ENCODE data around the gene PRIMPOL. TPM values are rescaled to one million over a fixed set of nuclear protein-coding genes. Genes with fewer than 3 reads are reported as not detected.
"Not testable (repeated sequence)": the region's sequence is repeated elsewhere in the genome, so short reads cannot be mapped to it uniquely, and the experiment has no call there.

Gene PRIMPOL
- total and polyA plus RNA-seq, 12 donors: 7.5 to 66.2 (median 12.3) TPM

DNA sequence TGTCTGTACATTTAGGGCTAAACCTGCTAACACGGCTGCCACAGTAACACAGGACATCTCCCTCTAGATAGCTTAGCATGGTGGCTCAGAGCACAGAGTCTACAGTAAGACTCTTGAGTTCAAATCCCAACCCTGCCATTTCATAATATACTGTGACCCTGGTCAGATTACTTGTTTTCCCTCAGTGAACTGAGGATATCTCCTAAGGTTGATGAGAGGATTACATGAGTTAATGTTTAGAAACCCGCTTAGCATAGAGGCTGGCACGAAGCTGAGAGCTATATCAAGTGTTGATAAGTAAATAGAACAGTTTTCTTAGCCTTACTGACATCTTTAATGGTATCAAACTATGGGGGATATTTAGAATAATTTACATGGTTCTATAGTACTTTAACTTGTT is 37.5 kb upstream of the PRIMPOL start:
- intact Hi-C loops (cut with DNase I): no loop called here
- DNase-seq: no peak
- TF ChIP-seq POLR2A (IDR thresholded peaks at IDR 0.05): no peak
- TF ChIP-seq, protein P1, sequence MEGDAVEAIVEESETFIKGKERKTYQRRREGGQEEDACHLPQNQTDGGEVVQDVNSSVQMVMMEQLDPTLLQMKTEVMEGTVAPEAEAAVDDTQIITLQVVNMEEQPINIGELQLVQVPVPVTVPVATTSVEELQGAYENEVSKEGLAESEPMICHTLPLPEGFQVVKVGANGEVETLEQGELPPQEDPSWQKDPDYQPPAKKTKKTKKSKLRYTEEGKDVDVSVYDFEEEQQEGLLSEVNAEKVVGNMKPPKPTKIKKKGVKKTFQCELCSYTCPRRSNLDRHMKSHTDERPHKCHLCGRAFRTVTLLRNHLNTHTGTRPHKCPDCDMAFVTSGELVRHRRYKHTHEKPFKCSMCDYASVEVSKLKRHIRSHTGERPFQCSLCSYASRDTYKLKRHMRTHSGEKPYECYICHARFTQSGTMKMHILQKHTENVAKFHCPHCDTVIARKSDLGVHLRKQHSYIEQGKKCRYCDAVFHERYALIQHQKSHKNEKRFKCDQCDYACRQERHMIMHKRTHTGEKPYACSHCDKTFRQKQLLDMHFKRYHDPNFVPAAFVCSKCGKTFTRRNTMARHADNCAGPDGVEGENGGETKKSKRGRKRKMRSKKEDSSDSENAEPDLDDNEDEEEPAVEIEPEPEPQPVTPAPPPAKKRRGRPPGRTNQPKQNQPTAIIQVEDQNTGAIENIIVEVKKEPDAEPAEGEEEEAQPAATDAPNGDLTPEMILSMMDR (IDR thresholded peaks at IDR 0.05): no peak
- no peak overlapping the region for H3K4me3 ChIP-seq
- H3K36me3 ChIP-seq (replicated peaks in 1 of 2): no peaks in the 10 kb centered on the region
- 86 to 93% (median 92%) methylated on average over 3 of the region's 3 CpGs for WGBS, 4 donors
- no peak overlapping the region for H3K27ac ChIP-seq
- no peaks in the 10 kb centered on the region for H3K27me3 ChIP-seq
- no peaks in the 10 kb centered on the region for H3K9me3 ChIP-seq (replicated peaks in 1 of 3)
- H3K4me1 ChIP-seq (replicated peaks in 1 of 2): no peaks in the 10 kb centered on the region

DNA sequence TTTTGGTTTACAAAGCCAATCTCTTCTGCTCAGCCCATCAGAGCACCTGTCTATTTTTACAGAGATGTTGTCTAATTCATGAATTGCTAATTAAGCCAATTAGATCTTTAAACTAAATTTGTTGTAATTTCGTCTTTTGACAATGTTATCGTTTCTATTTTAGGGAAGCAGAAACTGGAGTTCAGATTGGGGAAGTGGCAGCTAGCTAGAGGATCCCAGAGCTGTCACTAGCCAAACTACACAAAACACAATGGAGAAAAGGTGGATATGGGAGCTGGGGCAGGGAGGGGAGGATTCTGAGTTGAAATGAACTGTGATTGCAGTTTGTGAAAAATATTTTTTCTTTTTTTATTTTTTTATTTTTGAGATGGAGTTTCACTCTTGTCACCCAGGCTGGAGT is 36.1 kb upstream of the PRIMPOL start:
- DNase-seq: no peak
- H3K4me3 ChIP-seq: no peak overlapping the region
- TF ChIP-seq, protein P1 (IDR thresholded peaks at IDR 0.05): no peak
- TF ChIP-seq POLR2A (IDR thresholded peaks at IDR 0.05): no peak
- intact Hi-C loops (cut with DNase I): no loop called here
- H3K4me1 ChIP-seq (replicated peaks in 1 of 2): no peaks in the 10 kb centered on the region
- H3K9me3 ChIP-seq (replicated peaks in 1 of 3): no peaks in the 10 kb centered on the region
- H3K36me3 ChIP-seq (replicated peaks in 1 of 2): no peaks in the 10 kb centered on the region
- 69 to 87% (median 76%) methylated on average over 2 of the region's 2 CpGs for WGBS, 4 donors
- H3K27me3 ChIP-seq: no peaks in the 10 kb centered on the region
- H3K27ac ChIP-seq: no peak overlapping the region

DNA sequence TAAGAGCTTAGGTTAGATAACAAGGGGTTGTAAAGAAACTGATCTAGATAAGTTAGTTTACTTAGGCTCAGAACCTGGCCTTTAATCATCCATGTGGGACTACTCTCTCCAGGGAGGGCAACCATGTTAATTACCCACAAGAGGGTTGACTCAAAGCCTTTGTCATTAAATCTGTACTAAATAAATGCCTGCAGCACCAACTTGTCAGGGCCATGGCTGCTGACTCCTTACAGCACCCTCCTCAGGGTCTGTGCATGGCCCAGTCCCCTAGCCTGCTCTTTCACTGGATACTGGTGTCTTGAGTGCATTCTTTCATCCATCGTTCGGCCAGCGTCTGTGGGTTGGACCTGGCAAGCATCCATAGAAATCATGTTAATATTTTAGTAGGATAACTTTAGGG is 35.0 kb upstream of the PRIMPOL start:
- WGBS, 4 donors: 93 to 100% (median 96%) methylated on average over 3 of the region's 3 CpGs
- TF ChIP-seq POLR2A (IDR thresholded peaks at IDR 0.05): no peak
- TF ChIP-seq, protein P1 (IDR thresholded peaks at IDR 0.05): no peak

DNA sequence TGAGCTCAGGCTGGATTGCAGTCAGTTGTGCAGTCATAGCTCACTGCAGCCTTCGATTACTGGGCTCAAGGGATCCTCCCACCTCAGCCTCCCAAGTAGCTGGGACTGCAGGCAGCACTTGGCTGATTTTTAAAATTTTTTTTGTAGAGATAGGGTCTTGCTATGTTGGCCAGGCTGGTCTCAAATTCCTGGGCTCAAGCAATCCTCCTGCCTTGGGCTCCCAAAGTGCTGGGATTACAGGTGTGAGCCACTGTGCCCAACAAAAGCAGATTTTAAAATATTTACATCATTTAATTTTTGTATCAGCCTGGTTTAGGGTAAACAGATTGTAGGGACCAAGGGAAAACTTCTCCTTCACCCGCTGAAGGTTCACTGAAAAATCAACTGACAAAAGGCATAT is 33.4 kb upstream of the PRIMPOL start:
- WGBS, 4 donors: 82 to 98% (median 88%) methylated on average over 2 of the region's 2 CpGs
- H3K4me1 ChIP-seq (replicated peaks in 1 of 2); intact Hi-C loops (cut with DNase I): not testable (repeated sequence)

More for the DNA sequence above, 35.0 kb upstream of the PRIMPOL start:
- Histone ChIP-seq H3K36me3 (replicated peaks in 1 of 2) (no peaks in the 10 kb centered on the region), H3K4me1 (replicated peaks in 1 of 2) (no peaks in the 10 kb centered on the region), H3K27ac (no peak overlapping the region), H3K4me3 (no peak overlapping the region), H3K27me3 (no peaks in the 10 kb centered on the region), H3K9me3 (replicated peaks in 1 of 3) (no peaks in the 10 kb centered on the region)
- intact Hi-C loops (cut with DNase I): no loop called here
- DNase-seq: no peak

More for the DNA sequence above, 33.4 kb upstream of the PRIMPOL start:
- not testable (repeated sequence) for H3K4me3 ChIP-seq; H3K36me3 ChIP-seq (replicated peaks in 1 of 2); DNase-seq; H3K27me3 ChIP-seq; H3K27ac ChIP-seq; H3K9me3 ChIP-seq (replicated peaks in 1 of 3)

Data from adrenal gland (tissue), 12 donors.